NT2/D1 (cell line): Measurements from ENCODE around the gene PARP11.

Source experiments
- DNase-seq: peaks from one replicate; pipeline ENCODE4 v3.0.0-alpha.2; 2011; ENCODE audit warnings: low read depth, low spot score
- H3K27me3 ChIP-seq: 2 replicates; pipeline ENCODE4 v1.6.0; 2011; ENCODE audit warnings: mild to moderate bottlenecking; ENCODE audit not compliant: insufficient read length, insufficient read depth
- H3K36me3 ChIP-seq: 2 replicates; pipeline ENCODE4 v1.6.1; 2011; ENCODE audit warnings: mild to moderate bottlenecking, low read length, mixed read lengths; ENCODE audit not compliant: insufficient read depth, insufficient read length
- H3K4me1 ChIP-seq: 2 replicates; pipeline ENCODE4 v1.5.1; 2011; ENCODE audit not compliant: insufficient read depth, insufficient read length
- H3K4me3 ChIP-seq: 2 replicates; pipeline ENCODE4 v1.5.1; 2011; ENCODE audit warnings: low read depth; ENCODE audit not compliant: insufficient read length
- H3K9ac ChIP-seq: 2 replicates; pipeline ENCODE4 v1.6.0; 2011; ENCODE audit warnings: low read depth; ENCODE audit not compliant: insufficient read length
- H3K9me3 ChIP-seq: 2 replicates; pipeline ENCODE4 v1.5.1; 2011; ENCODE audit warnings: mild to moderate bottlenecking, low read length; ENCODE audit not compliant: insufficient read depth
- SUZ12 ChIP-seq: IDR thresholded peaks from 2 replicates; pipeline ENCODE4 v1.6.1; 2011; ENCODE audit not compliant: insufficient read length, insufficient read depth; ENCODE audit errors: extremely low read depth
- YY1 ChIP-seq: IDR thresholded peaks from 2 replicates; pipeline ENCODE4 v1.6.1; 2011; ENCODE audit not compliant: insufficient read length, insufficient read depth
- ZNF274 ChIP-seq: IDR thresholded peaks from 2 replicates; pipeline ENCODE4 v1.6.1; 2011; ENCODE audit warnings: mild to moderate bottlenecking, low read depth, low read length

Gene PARP11

GRCh38 chr12:3791256-3791874 lies 81.8 kb downstream of the PARP11 start:
- Histone ChIP-seq H3K27me3 (no peaks in the 10 kb centered on the region), H3K4me1 (no peaks in the 10 kb centered on the region), H3K36me3 (no peaks in the 10 kb centered on the region), H3K9me3 (no peaks in the 10 kb centered on the region), H3K4me3 (no peak overlapping the region), H3K9ac (no peak overlapping the region)
- TF ChIP-seq YY1 = no peak
- no peak for TF ChIP-seq SUZ12
- no peak for TF ChIP-seq ZNF274
- no peak for DNase-seq

GRCh38 chr12:3790642-3791041 lies 82.6 kb downstream of the PARP11 start:
- TF ChIP-seq YY1 = no peak
- TF ChIP-seq SUZ12 = no peak
- TF ChIP-seq ZNF274 = no peak
- no peak for DNase-seq
- no peak overlapping the region for H3K9ac ChIP-seq
- H3K4me1 ChIP-seq = no peaks in the 10 kb centered on the region
- H3K9me3 ChIP-seq = no peaks in the 10 kb centered on the region
- no peak overlapping the region for H3K4me3 ChIP-seq
- no peaks in the 10 kb centered on the region for H3K36me3 ChIP-seq
- H3K27me3 ChIP-seq = no peaks in the 10 kb centered on the region

- no peak for DNase-seq
- H3K4me1 ChIP-seq = no peaks in the 10 kb centered on the region
- no peaks in the 10 kb centered on the region for H3K36me3 ChIP-seq
- no peak overlapping the region for H3K4me3 ChIP-seq
- no peak for TF ChIP-seq YY1
- no peak for TF ChIP-seq SUZ12
- no peak for TF ChIP-seq ZNF274
- no peak overlapping the region for H3K9ac ChIP-seq
- no peaks in the 10 kb centered on the region for H3K9me3 ChIP-seq
- H3K27me3 ChIP-seq = no peaks in the 10 kb centered on the region
Measured at GRCh38 chr12:3789838-3790237, 83.4 kb downstream of the PARP11 start.

GRCh38 chr12:3777206-3777809 lies 95.9 kb downstream of the PARP11 start:
- peak; percentile 72 for DNase-seq

GRCh38 chr12:3775385-3776035 lies 97.7 kb downstream of the PARP11 start:
- peaks cover 6% of the 10 kb centered on the region; the same call in 1 of the 2 replicates for H3K9me3 ChIP-seq
- H3K9ac ChIP-seq = no peak overlapping the region
- H3K27me3 ChIP-seq = no peaks in the 10 kb centered on the region
- peak; percentile 58 for DNase-seq
- no peak for TF ChIP-seq YY1
- no peak for TF ChIP-seq ZNF274
- no peak for TF ChIP-seq SUZ12
- no peaks in the 10 kb centered on the region for H3K36me3 ChIP-seq
- H3K4me1 ChIP-seq = no peaks in the 10 kb centered on the region
- no peak overlapping the region for H3K4me3 ChIP-seq

More at GRCh38 chr12:3777206-3777809, 95.9 kb downstream of the PARP11 start:
- H3K36me3 ChIP-seq = no peaks in the 10 kb centered on the region
- no peak overlapping the region for H3K4me3 ChIP-seq
- no peaks in the 10 kb centered on the region for H3K4me1 ChIP-seq
- TF ChIP-seq SUZ12 (no peak), YY1 (no peak), ZNF274 (no peak)
- H3K9me3 ChIP-seq = peaks cover 6% of the 10 kb centered on the region; the same call in 1 of the 2 replicates
- H3K27me3 ChIP-seq = no peaks in the 10 kb centered on the region
- no peak overlapping the region for H3K9ac ChIP-seq

- no peak for DNase-seq
- H3K9me3 ChIP-seq = peaks cover 6% of the 10 kb centered on the region; the same call in 1 of the 2 replicates
- no peak for TF ChIP-seq ZNF274
- TF ChIP-seq YY1 = no peak
- TF ChIP-seq SUZ12 = no peak
- no peak overlapping the region for H3K9ac ChIP-seq
- no peaks in the 10 kb centered on the region for H3K4me1 ChIP-seq
- H3K36me3 ChIP-seq = no peaks in the 10 kb centered on the region
- H3K27me3 ChIP-seq = no peaks in the 10 kb centered on the region
- H3K4me3 ChIP-seq = no peak overlapping the region
Measured at GRCh38 chr12:3772380-3772779, 100.8 kb downstream of the PARP11 start.

GRCh38 chr12:3771853-3772252 lies 101.3 kb downstream of the PARP11 start:
- DNase-seq = no peak
- no peak overlapping the region for H3K9ac ChIP-seq
- no peak overlapping the region for H3K4me3 ChIP-seq
- no peaks in the 10 kb centered on the region for H3K36me3 ChIP-seq
- no peak for TF ChIP-seq SUZ12
- no peak for TF ChIP-seq YY1
- no peak for TF ChIP-seq ZNF274
- H3K9me3 ChIP-seq = peaks cover 6% of the 10 kb centered on the region; the same call in 1 of the 2 replicates
- no peaks in the 10 kb centered on the region for H3K27me3 ChIP-seq
- H3K4me1 ChIP-seq = no peaks in the 10 kb centered on the region
